Esophagus muscularis mucosa (tissue), 4 donors: ENCODE results near the gene TMEFF2. TPM values are rescaled to one million over a fixed set of nuclear protein-coding genes. Genes with fewer than 3 reads are reported as not detected.

ENCODE experiments used
- DNase-seq: peaks from one replicate; pipeline ENCODE4 v3.0.0-alpha.2; 2017; ENCODE audit errors: extremely low spot score
- H3K27ac ChIP-seq, 4 donors: fragments of 200-600 bp; sonication (generic); replicated peaks in 1 of 4; 1 replicate in 3 of 4; 2 replicates in 1 of 4; pipeline ENCODE4 v1.5.1; 2016 to 2019; ENCODE audit warnings: mild to moderate bottlenecking in 1 of 4
- H3K27me3 ChIP-seq, 4 donors: fragments of 200-600 bp; sonication (generic); one replicate each; pipeline versions ENCODE4 v1.5.1 to v1.6.0; 2016 to 2019
- H3K36me3 ChIP-seq, 4 donors: fragments of 200-600 bp; sonication (generic); one replicate each; pipeline ENCODE4 v1.5.1; 2016 to 2019
- H3K4me1 ChIP-seq, 4 donors: fragments of 200-600 bp; sonication (generic); one replicate each; pipeline ENCODE4 v1.5.1; 2016 to 2019
- H3K4me3 ChIP-seq, 4 donors: fragments of 200-600 bp; sonication (generic); 1 replicate in 2 of 4; 2 replicates in 2 of 4; pipeline ENCODE4 v1.5.1; 2016 to 2019; ENCODE audit warnings: mild to moderate bottlenecking in 4 of 4, moderate library complexity in 1 of 4
- H3K9me3 ChIP-seq, 4 donors: fragments of 200-600 bp; sonication (generic); 1 replicate in 3 of 4; 2 replicates in 1 of 4; pipeline ENCODE4 v1.5.1; 2016 to 2019
- CTCF ChIP-seq, 3 experiments: fragments of 200-600 bp in 2 of 3; fragments of 450-650 bp in 1 of 3; sonication (generic) in 2 of 3; IDR thresholded peaks; one replicate each; pipeline ENCODE4 v1.5.1; 2017 to 2019; ENCODE audit warnings: antibody characterized with exemption in 3 of 3, mild to moderate bottlenecking in 2 of 3, moderate library complexity in 1 of 3
- EP300 ChIP-seq: sonication (generic); formaldehyde crosslinking; IDR thresholded peaks from one replicate; pipeline ENCODE4 v1.6.1; 2017; ENCODE audit warnings: antibody characterized with exemption
- POLR2A ChIP-seq: fragments of 450-650 bp; IDR thresholded peaks from one replicate; pipeline ENCODE4 v1.6.1; 2017; ENCODE audit warnings: antibody characterized with exemption, moderate library complexity, mild to moderate bottlenecking, low read depth
- POLR2AphosphoS5 ChIP-seq, 2 donors: sonication (generic); formaldehyde crosslinking; IDR thresholded peaks; one replicate each; pipeline ENCODE4 v1.6.1; 2017; ENCODE audit warnings: antibody characterized with exemption in 2 of 2
- WGBS: methylation state at CpG from one replicate; pipeline ENCODE4 v1.1.5; 2018; 5-methylcytosine and 5-hydroxymethylcytosine counted together
- intact Hi-C: fragments of 100-400 bp; cut with DNase I; formaldehyde crosslinking; loops from one replicate; pipeline ENCODE4 v1.15.1; 2023
- total RNA-seq, 4 donors: library from RNA; depleted of rRNA; stranded (reverse); fragments of >200 nt; gene quantifications; one replicate each; pipeline versions ENCODE4 v1.1.0 to v1.2.1, GENCODE V29; 2016

TMEFF2 gene
- total RNA-seq, 4 donors from 2014 or later, result 0.42 to 1.7 (median 0.55) TPM

GRCh38 chr2:191942090-191942738 lies 252.5 kb downstream of the TMEFF2 start:
- DNase-seq, result no peak
- TF ChIP-seq POLR2A (no peak), EP300 (no peak), POLR2AphosphoS5 (IDR thresholded peaks at IDR 0.05) (no peak), CTCF (IDR thresholded peaks at IDR 0.05) (no peak)
- no peak overlapping the region for H3K4me3 ChIP-seq
- intact Hi-C loops, result no loop called here
- 40% methylated on average over 3 of the region's 3 CpGs for WGBS
- peaks cover 9 to 35% (median 31%) of the 10 kb centered on the region in 4 donors for H3K4me1 ChIP-seq
- H3K9me3 ChIP-seq, result no peaks in the 10 kb centered on the region
- no peaks in the 10 kb centered on the region for H3K27me3 ChIP-seq
- peak overlapping the region; percentile 49 to 67 (median 60) for H3K27ac ChIP-seq
- H3K36me3 ChIP-seq, result no peaks in the 10 kb centered on the region

GRCh38 chr2:191941376-191941929 lies 253.3 kb downstream of the TMEFF2 start:
- intact Hi-C loops, result no loop called here
- Histone ChIP-seq H3K27ac (peak overlapping the region in 1 of 4 donors; percentile 53), H3K4me1 (peaks cover 9 to 33% (median 28%) of the 10 kb centered on the region in 4 donors), H3K27me3 (no peaks in the 10 kb centered on the region), H3K4me3 (no peak overlapping the region), H3K36me3 (no peaks in the 10 kb centered on the region), H3K9me3 (no peaks in the 10 kb centered on the region)
- TF ChIP-seq EP300 (no peak), CTCF (IDR thresholded peaks at IDR 0.05) (no peak), POLR2A (no peak), POLR2AphosphoS5 (IDR thresholded peaks at IDR 0.05) (no peak)
- DNase-seq, result no peak
- WGBS, result 68% methylated on average over 3 of the region's 3 CpGs

- TF ChIP-seq EP300, result no peak
- TF ChIP-seq POLR2A, result no peak
- TF ChIP-seq POLR2AphosphoS5 (IDR thresholded peaks at IDR 0.05), result no peak
- no peak for TF ChIP-seq CTCF (IDR thresholded peaks at IDR 0.05)
- H3K27ac ChIP-seq, result no peak overlapping the region
- H3K4me3 ChIP-seq, result no peak overlapping the region
- intact Hi-C loops, result no loop called here
- no peaks in the 10 kb centered on the region for H3K9me3 ChIP-seq
- peaks cover 9 to 26% (median 24%) of the 10 kb centered on the region in 4 donors for H3K4me1 ChIP-seq
- H3K36me3 ChIP-seq, result no peaks in the 10 kb centered on the region
- DNase-seq, result no peak
- WGBS, result 96% methylated on average over 1 of the region's 1 CpG
- no peaks in the 10 kb centered on the region for H3K27me3 ChIP-seq
These were observed 256.0 kb downstream of the TMEFF2 start for GRCh38 chr2:191938779-191939178.

- TF ChIP-seq EP300, result no peak
- TF ChIP-seq POLR2A, result no peak
- no peak for TF ChIP-seq CTCF (IDR thresholded peaks at IDR 0.05)
- no peak for TF ChIP-seq POLR2AphosphoS5 (IDR thresholded peaks at IDR 0.05)
- no peak for DNase-seq
- Histone ChIP-seq H3K4me1 (peaks cover 0 to 15% (median 9%) of the 10 kb centered on the region in 4 donors), H3K4me3 (no peak overlapping the region), H3K9me3 (no peaks in the 10 kb centered on the region), H3K27ac (no peak overlapping the region), H3K36me3 (no peaks in the 10 kb centered on the region), H3K27me3 (no peaks in the 10 kb centered on the region)
- intact Hi-C loops, result no loop called here
- 92% methylated on average over 2 of the region's 2 CpGs for WGBS
These were observed 257.8 kb downstream of the TMEFF2 start for GRCh38 chr2:191936882-191937405.
